Dermis microvascular lymphatic vessel endothelial cell (primary cell): ENCODE data around the gene PUDP. TPM values are rescaled to one million over a fixed set of nuclear protein-coding genes. Genes with fewer than 3 reads are reported as not detected.
"Not testable (repeated sequence)": the region's sequence is repeated elsewhere in the genome, so short reads cannot be mapped to it uniquely, and the experiment has no call there.

ENCODE experiments used
- DNase-seq, 2 donors: peaks; one replicate each; pipeline versions ENCODE4 v3.0.0 to v3.0.0-alpha.2; 2010; ENCODE audit warnings: low read depth in 2 of 2
- total RNA-seq: library from RNA; depleted of rRNA; stranded (reverse); fragments of >200 nt; gene quantifications from 2 replicates; pipeline ENCODE4 v1.2.1, GENCODE V29; 2014

The PUDP gene
- 10.7 and 13.8 TPM in 2 replicates for total RNA-seq

DNA sequence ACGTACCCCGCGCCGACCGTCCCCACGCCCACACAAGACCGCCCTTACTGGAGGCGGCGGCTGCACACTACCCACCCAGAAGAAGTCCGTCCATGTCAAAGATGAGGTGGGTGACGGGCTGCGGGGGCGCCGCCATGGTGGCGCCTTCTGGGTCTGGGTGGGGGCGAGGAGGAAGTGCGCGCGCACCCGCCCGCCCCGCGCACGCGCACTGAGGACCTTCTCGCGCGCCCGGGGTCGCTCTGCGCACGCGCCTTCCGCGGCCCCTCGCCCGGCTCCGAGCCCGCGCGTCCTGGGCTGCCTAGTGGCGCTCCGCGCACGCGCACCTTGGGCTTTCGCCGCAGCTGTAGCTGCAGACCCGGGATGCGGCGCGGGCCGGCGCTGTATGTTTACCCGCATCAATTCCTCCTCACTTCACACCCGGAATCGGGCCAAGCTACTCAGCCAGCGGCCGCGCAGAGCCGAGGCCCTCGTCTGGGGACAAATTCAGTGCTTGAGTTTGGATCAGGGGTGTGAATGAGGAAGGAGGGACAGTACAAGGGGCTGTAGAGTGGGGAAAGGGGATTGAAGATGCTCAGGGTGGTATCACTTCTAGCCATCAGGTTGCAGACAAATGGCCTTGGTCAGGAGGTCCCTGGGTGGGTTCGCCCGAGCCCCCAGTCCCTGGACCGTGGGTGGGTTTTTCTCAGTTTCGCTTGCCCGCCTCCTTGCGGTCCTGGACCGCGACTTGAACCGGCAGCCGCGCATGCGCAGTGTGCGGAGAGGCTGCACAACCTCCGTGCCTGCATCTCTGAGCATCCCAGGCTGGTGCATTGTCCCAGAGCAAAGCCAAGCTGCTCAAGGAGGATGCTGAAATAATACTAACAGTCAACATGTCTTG is at the start of gene PUDP:
Gene PUDP, minus strand, starts transcription at position 176 of the 877 bp plus-strand sequence. Its CDS starts 40 bp downstream, at position 136.
- peak; percentile 74 to 78 for DNase-seq

DNA sequence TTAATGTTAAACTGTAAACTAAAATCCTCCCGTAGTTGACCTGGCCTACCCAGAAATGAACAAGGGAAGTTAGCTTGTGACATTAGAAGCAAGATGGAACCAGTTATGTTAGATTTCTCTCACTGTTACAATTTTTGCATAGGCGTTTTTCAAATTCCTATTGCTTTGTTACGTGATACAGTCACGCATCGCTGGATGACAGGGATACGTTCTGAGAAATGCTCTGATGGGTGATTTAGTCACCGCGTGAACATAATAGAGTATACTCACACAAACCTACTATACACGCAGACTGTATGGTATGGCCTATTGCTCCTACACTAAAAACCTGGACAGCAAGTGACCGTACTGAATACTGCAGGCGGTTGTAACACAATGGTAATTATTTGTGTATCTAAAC is 46.7 kb upstream of the PUDP start:
- no peak for DNase-seq

DNA sequence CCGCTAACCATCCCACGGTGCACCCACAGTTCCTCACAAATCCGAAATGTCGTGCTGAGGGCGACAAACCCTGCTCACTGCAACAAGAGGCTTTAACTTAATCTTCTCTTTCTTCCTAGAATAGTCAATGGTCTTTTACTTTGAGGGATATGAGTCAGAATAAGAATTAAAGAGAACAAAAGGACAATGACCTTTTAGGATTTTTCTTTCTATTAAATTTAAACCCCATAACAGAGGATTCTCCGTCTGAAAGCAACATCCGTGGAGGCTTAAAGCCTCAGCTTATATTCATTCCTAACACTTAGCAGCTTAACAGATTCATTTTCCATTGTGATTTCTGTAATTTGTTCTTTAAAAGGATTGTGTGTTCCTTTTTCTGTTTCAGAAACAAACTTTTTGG is 44.9 kb upstream of the PUDP start:
- no peak for DNase-seq

DNA sequence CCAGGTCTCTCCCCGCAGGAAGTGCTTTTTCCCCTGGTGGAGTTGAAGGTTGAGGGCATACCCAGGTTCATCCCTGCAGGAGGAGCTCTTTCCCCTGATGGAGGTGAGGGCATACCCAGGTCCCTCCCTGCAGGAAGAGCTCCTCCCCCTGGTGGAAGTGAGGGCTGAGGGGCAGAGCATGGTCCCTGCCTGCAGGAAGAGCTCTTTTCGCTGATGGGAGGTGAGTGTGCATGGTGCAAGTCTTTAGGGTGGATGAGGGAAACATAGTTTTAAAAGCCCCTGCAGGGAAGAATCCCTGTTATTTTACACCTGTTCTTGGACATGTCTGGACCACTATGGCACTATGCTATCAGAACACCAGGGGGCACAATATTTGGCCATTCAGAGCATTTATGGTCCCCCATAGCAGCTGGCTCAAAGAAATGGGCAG is 43.7 kb upstream of the PUDP start:
- no peak for DNase-seq

- no peak for DNase-seq
Observed at GRCh38 chrX:7190157-7190556, 42.2 kb upstream of the PUDP start.

DNA sequence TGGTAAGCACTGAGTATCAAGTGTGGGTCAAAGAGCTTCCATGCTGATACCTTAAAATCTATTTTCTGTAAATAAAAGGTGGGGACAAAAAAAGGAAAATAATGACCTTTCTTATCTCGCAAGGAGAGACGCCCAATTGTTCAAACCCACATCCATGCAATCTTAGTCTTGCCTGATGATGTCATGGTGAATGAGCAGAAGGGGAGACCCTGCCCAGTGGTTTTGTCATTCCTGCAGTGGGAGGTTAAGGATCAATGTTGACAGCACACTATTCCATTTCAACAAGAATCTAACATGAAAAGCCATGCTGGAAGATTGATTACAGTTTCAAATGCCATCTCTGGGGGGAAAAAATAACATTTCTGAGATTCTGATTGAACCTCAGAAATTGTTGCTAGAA is 40.7 kb upstream of the PUDP start:
- no peak for DNase-seq

DNA sequence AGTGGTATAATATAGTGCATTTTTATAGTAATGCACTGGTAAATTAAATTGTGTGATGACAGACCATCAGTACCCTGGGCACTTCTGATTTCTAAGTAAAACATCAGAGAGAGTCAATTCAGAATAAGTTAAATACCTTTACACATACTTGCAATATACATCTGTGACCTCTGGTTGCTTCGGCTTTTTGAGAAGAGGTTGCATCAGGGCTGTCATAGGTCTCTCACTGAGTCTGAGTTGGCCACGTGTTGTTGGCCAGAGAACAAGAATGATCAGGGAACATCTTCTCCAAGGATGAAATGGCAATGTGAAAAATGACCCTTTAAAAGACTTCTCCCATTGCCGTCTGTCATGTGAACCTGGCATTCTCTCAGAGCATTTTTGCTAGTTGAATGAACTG is 36.9 kb upstream of the PUDP start:
- no peak for DNase-seq

GRCh38 chrX:7179446-7179845 is 31.5 kb upstream of the PUDP start:
- DNase-seq, result no peak

- DNase-seq, result not testable (repeated sequence)
Observed at GRCh38 chrX:7178859-7179258, 30.9 kb upstream of the PUDP start.

DNA sequence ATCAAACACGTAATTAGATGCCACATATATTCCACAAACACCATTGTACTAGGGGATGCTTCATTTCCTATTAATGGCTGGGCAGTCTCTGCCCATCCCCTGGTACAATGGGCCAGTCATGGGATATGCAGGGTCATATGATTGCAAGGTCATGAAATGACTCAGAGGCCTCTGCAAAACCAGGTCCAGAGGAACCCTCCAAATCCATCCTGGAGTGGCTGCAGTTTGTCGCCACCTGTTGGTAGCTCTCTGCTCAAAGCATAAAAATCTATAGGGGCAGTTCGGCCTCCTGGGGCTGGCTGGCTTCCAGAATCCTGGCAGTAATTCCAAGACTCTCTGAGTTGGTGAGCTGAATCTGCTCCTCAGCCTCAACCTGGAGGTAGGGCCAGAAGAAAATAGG is 22.9 kb upstream of the PUDP start:
- peak in 1 of 2 donors; percentile 30 for DNase-seq

DNA sequence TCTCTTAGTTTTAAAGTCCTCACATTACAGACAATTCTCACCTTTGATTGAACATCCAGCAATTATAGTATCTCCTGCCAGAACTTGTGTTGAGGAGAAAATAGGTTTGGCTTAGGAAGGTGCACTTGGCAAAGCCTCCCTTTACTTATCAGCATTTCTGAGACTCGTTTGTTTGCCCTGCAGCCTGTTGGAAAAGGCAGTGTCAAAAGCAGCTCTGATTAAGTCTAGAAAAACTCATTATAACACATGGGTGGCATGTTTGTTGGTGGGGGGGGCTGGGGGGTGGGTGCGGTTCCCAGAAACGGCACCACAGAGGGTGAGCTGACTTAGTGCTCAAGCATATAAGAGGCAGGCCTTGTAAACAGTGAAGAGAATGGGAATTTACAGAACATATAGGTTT is 21.7 kb upstream of the PUDP start:
- DNase-seq, result no peak

GRCh38 chrX:7168371-7168770 is 20.4 kb upstream of the PUDP start:
- no peak for DNase-seq

DNA sequence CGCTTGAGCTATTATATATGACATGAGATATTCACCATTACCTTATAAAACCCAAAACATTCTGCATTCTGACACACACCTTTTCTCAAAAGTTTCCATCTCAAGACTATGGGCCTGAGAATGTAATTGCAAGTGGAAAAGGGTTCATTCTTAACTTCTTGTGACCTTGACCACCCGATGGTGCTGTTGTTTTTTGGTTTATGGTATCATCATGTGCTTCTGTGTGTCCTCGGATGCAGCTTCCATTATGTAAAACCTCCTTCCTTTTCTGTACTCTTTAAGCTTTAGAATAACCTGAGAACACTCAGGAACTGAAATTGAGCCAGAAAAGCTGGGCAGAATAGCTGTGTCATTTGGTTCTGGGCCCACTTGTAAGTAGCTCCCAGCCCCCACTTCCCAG is 16.2 kb upstream of the PUDP start:
- DNase-seq, result no peak

DNA sequence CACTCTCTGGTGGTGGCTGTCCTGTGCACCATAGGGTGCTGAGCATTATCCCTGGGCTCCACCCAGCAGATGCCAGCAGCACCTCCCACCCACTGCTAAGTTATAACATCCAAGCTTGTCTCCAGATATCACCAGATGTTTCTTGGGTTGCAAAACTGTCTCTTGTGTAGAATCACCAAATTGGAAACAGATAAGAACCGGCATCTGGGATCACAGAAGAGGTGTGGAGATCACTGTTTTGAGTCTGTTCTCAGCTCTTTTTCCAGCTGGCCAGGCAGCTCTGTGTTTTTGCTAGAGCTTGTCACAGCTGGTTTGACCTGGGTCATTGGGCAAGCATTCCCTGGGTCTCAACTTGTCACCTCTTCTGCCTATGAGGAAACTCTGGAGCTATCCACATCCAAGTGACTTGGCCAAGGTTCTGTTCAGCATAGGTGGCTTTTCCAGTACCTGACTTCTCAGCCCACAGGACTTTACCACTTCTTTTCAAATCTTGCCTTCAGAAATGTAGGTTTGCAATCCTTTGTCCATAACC is 15.3 kb upstream of the PUDP start:
- no peak for DNase-seq

GRCh38 chrX:7159149-7159861 is 11.4 kb upstream of the PUDP start:
- no peak for DNase-seq

GRCh38 chrX:7158468-7158990 is 10.6 kb upstream of the PUDP start:
- DNase-seq, result no peak

DNA sequence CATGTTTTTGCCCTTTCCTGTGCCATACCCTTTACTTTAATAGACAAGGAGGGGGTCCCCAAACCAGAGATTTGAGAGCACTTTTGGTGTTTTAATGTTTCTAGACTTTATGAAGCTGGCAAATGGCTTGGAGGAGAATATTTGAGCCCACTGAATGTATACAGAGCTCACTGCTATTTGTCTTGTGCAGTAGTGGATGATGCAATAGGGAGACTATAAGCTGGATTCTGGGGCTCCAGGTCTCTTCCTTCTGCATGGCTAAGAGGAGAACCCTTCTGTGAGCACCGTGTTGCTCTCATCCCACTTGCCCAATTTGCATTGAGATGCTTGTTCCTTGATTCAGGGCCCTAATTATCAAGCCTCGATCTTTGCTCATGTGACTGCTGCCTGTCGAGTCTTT is 8.9 kb upstream of the PUDP start:
- DNase-seq, result no peak

- DNase-seq, result no peak
Observed at GRCh38 chrX:7155163-7155562, 7.2 kb upstream of the PUDP start.

GRCh38 chrX:7154041-7154597 is 6.2 kb upstream of the PUDP start:
- DNase-seq, result no peak

- no peak for DNase-seq
Observed at GRCh38 chrX:7153231-7153630, 5.3 kb upstream of the PUDP start.

DNA sequence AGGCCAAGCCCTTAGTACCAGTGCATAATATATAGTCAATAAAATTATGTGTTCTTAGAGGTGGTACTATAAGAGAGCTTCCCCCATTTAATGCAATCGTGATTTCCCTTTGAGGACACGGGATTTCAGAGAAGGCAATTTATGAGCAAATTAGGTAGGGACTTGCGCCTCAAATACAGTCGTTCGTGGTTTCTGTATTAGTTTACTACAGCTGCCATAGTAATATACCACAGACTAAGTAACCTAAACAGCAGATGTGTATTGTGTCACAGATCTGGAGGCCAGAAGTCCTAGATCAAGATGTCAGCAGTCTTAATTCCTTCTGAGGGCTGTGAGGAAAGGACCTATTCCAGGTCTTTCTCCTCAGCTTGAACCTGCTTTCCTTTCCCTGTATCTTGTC is 1.5 kb upstream of the PUDP start:
- no peak for DNase-seq

GRCh38 chrX:7147413-7147977 is 458 bp downstream of the PUDP start, which contains the start of gene STS:
STS (plus strand) TSS chrX:7147712; CDS start chrX:7253200, 105,488 bp downstream.
- no peak for DNase-seq
